Smooth muscle cell (in vitro differentiated cells): Measurements from ENCODE around the gene MORN3. TPM values are rescaled to one million over a fixed set of nuclear protein-coding genes. Genes with fewer than 3 reads are reported as not detected.

Experiments used
- DNase-seq: peaks from one replicate; lab custom pipeline; 2025; ENCODE audit not compliant: unreplicated experiment; lab: John Stamatoyannopoulos, UW
- H2AFZ ChIP-seq: fragments of 200-600 bp; sonication (generic); 2 replicates; pipeline ENCODE4 v1.6.0; 2016; ENCODE audit warnings: antibody characterized with exemption, low read depth, mild to moderate bottlenecking
- H3F3A ChIP-seq: fragments of 200-600 bp; sonication (generic); 2 replicates; pipeline ENCODE4 v1.6.0; 2017; ENCODE audit warnings: antibody characterized with exemption, low read depth
- H3K27ac ChIP-seq: fragments of 200-600 bp; sonication (generic); 2 replicates; pipeline ENCODE4 v1.5.1; 2016; ENCODE audit warnings: low read depth, mild to moderate bottlenecking
- H3K27me3 ChIP-seq: fragments of 200-600 bp; sonication (generic); 2 replicates; pipeline ENCODE4 v1.6.1; 2016; ENCODE audit warnings: low read depth, mild to moderate bottlenecking
- H3K36me3 ChIP-seq: fragments of 200-600 bp; sonication (generic); 2 replicates; pipeline ENCODE4 v1.5.1; 2016; ENCODE audit warnings: low read depth
- H3K4me1 ChIP-seq: fragments of 200-600 bp; sonication (generic); 2 replicates; pipeline ENCODE4 v1.5.1; 2016; ENCODE audit warnings: low read depth
- H3K4me2 ChIP-seq: fragments of 200-600 bp; sonication (generic); 2 replicates; pipeline ENCODE4 v1.6.0; 2016; ENCODE audit warnings: mild to moderate bottlenecking
- H3K4me3 ChIP-seq: fragments of 200-600 bp; sonication (generic); 2 replicates; pipeline ENCODE4 v1.5.1; 2016; ENCODE audit warnings: mild to moderate bottlenecking
- H3K79me2 ChIP-seq: fragments of 200-600 bp; sonication (generic); 2 replicates; pipeline ENCODE4 v1.6.0; 2016; ENCODE audit warnings: low read depth, mild to moderate bottlenecking
- H3K9ac ChIP-seq: fragments of 200-600 bp; sonication (generic); 2 replicates; pipeline ENCODE4 v1.6.0; 2016; ENCODE audit warnings: low read depth
- H3K9me3 ChIP-seq: fragments of 200-600 bp; sonication (generic); replicated peaks from 2 replicates; pipeline ENCODE4 v1.5.1; 2016; ENCODE audit warnings: low read depth
- H4K20me1 ChIP-seq: fragments of 200-600 bp; sonication (generic); 2 replicates; pipeline ENCODE4 v1.6.0; 2016; ENCODE audit warnings: low read depth
- WGBS: methylation state at CpG from one replicate; pipeline ENCODE4 v1.1.7; 2016; ENCODE audit warnings: low lambda C conversion rate; 5-methylcytosine and 5-hydroxymethylcytosine counted together
- polyA plus RNA-seq: library from polyadenylated mRNA; unstranded; fragments of >200 nt; fragmentation: Nextera tagmentation; extraction: Ambion mirVana; gene quantifications from 2 replicates; pipeline ENCODE4 v1.2.1, GENCODE V29; 2016
- total RNA-seq: library from RNA; depleted of rRNA; stranded (reverse); fragments of >200 nt; gene quantifications from 2 replicates; pipeline ENCODE4 v1.2.3, GENCODE V29; 2014
- TF ChIP-seq, protein P1 (sequence below): fragments of 200-600 bp; sonication (generic); IDR thresholded peaks from 2 replicates; pipeline ENCODE4 v1.5.1; 2017; ENCODE audit warnings: borderline replicate concordance, mild to moderate bottlenecking, antibody characterized with exemption; ENCODE audit not compliant: insufficient read depth, poor library complexity, severe bottlenecking

Gene MORN3
- total and polyA plus RNA-seq, 2 experiments from 2014 or later = 0.18 to 2.0 TPM

DNA sequence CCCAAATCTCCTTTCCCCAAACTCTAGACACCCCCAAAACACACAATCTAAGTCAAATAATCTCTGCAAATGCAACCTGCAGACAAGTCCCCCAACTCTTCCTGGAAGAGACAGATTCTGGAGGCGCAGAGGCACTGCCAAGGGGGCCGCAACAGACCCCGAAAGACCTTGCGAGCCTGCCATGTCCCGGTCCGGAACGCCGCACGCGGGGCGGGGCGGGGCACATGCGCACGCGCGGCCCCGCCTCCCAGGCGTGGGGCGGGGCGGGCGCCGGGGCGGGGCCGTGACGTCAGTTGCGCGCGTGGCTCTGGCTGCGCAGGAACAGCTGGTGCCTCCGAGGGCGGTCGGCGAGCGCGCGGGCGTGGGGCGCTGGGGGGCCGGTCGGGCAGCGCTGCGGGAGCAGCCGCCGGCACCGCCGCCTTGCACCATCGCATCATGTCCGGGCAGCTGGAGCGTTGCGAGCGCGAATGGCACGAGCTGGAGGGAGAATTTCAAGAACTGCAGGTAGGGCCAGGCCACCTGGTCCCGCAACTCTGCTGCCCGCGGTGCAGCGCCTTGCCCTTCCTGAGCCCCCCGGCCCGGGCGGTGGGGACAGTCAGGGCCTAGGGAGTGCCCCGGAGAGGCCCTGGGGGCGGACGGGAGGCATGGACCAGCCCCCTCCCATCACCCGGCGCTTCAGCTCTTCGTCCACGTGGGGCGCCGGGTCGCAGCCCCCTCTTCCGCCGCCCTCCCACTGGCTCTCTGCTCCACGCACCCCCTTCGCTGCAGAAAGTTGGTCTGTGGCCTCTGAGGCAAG lies 43.2 kb upstream of the MORN3 start, which contains the start of gene TMEM120B:
Gene TMEM120B, plus strand, starts transcription at position 292 of the 796 bp plus-strand sequence. Its CDS starts 144 bp downstream, at position 436.
- WGBS = under 1% methylated on average over 44 of the region's 74 CpGs
- peak within 1 kb of the TSS; percentile 93 for H3K4me3 ChIP-seq
- peak within 1 kb of the TSS; percentile 79 for H3K27ac ChIP-seq
- no peaks in the 10 kb centered on the region for H3K9me3 ChIP-seq
- peak within 1 kb of the TSS; percentile 99 for H3K4me2 ChIP-seq
- H3F3A ChIP-seq = peaks cover 4% of the 10 kb centered on the region
- peak within 1 kb of the TSS; percentile 90 for H3K9ac ChIP-seq
- peaks cover 8% of the 10 kb centered on the region for H3K4me1 ChIP-seq
- no peaks in the 10 kb centered on the region for H3K36me3 ChIP-seq
- peaks cover 19% of the 10 kb centered on the region for H3K79me2 ChIP-seq
- DNase-seq = peak; percentile 75
- H3K27me3 ChIP-seq = no peaks in the 10 kb centered on the region
- TF ChIP-seq, protein P1, sequence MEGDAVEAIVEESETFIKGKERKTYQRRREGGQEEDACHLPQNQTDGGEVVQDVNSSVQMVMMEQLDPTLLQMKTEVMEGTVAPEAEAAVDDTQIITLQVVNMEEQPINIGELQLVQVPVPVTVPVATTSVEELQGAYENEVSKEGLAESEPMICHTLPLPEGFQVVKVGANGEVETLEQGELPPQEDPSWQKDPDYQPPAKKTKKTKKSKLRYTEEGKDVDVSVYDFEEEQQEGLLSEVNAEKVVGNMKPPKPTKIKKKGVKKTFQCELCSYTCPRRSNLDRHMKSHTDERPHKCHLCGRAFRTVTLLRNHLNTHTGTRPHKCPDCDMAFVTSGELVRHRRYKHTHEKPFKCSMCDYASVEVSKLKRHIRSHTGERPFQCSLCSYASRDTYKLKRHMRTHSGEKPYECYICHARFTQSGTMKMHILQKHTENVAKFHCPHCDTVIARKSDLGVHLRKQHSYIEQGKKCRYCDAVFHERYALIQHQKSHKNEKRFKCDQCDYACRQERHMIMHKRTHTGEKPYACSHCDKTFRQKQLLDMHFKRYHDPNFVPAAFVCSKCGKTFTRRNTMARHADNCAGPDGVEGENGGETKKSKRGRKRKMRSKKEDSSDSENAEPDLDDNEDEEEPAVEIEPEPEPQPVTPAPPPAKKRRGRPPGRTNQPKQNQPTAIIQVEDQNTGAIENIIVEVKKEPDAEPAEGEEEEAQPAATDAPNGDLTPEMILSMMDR = no peak
- no peaks in the 10 kb centered on the region for H4K20me1 ChIP-seq
- peak within 1 kb of the TSS; percentile 98 for H2AFZ ChIP-seq

DNA sequence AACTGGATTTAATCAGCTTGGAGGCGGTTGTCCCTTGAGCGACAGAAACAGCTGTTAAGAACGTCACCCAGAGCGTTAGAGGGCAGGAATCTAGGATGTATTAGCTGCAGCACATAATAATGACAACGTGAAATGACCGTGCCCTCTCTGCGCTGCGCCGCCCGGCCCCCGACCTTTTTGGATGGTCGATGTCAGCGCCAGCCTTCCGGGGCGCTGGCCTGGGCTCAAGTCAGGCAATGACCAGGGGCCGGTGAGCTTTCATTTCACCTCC lies 42.7 kb upstream of the MORN3 start:
- H3K79me2 ChIP-seq = peaks cover 19% of the 10 kb centered on the region
- H3F3A ChIP-seq = peaks cover 4% of the 10 kb centered on the region
- H3K9me3 ChIP-seq = no peaks in the 10 kb centered on the region
- peak overlapping the region; percentile 79 for H3K27ac ChIP-seq
- peak overlapping the region; percentile 98 for H2AFZ ChIP-seq
- no peaks in the 10 kb centered on the region for H3K27me3 ChIP-seq
- no peaks in the 10 kb centered on the region for H3K36me3 ChIP-seq
- peak overlapping the region; percentile 90 for H3K9ac ChIP-seq
- no peak for DNase-seq
- 2% methylated on average over 16 of the region's 16 CpGs for WGBS
- no peaks in the 10 kb centered on the region for H4K20me1 ChIP-seq
- peak overlapping the region; percentile 93 for H3K4me3 ChIP-seq
- peaks cover 8% of the 10 kb centered on the region for H3K4me1 ChIP-seq
- peak overlapping the region; percentile 99 for H3K4me2 ChIP-seq
- TF ChIP-seq, protein P1 = no peak

DNA sequence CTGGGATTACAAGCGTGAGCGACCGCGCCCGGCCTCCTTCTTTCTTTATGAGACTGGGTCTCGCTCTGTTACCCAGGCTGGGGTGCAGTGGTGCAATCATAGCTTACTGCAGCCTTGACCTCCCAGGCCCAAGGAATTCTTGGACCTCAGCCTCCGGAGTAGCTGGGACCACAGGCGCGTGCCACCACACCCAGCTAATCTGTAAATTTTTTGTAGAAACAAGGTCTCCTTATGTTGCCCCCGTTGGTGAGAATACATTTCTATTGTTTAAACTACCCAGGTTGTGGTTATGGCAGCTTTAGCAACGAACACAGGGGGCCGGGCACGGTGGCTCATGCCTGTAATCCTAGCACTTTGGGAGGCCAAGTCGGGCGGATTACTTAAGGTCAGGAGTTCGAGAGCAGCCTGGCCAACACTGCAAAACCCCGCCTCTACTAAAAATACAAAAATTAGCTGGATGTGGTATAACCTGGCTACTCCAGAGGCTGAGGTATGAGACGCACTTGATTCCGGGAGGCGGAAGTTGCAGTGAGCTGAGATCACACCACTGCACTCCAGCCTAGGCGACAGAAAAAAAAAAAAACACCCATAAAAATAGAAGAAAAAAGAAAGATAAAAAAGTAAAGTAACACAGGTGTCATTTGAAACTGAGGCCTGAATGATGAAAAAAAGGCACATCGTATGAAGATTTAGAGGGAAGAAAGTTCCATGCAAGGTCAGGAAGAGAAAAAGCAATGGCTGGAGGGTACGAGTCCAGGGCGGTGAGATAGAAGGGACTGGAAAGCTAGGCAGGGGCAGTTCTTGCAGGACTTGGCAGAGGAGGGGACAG lies 42.1 kb upstream of the MORN3 start:
- 85% methylated on average over 24 of the region's 24 CpGs for WGBS
- H3K4me2 ChIP-seq = peak overlapping the region; percentile 99
- peaks cover 5% of the 10 kb centered on the region for H3K4me1 ChIP-seq
- TF ChIP-seq, protein P1 = no peak
- peaks cover 4% of the 10 kb centered on the region for H3F3A ChIP-seq
- H3K9ac ChIP-seq = peak overlapping the region; percentile 90
- no peak for DNase-seq
- H3K27ac ChIP-seq = peak overlapping the region; percentile 79
- no peaks in the 10 kb centered on the region for H4K20me1 ChIP-seq
- no peaks in the 10 kb centered on the region for H3K36me3 ChIP-seq
- H3K27me3 ChIP-seq = no peaks in the 10 kb centered on the region
- peaks cover 19% of the 10 kb centered on the region for H3K79me2 ChIP-seq
- peak overlapping the region; percentile 93 for H3K4me3 ChIP-seq
- H2AFZ ChIP-seq = peak overlapping the region; percentile 98
- H3K9me3 ChIP-seq = no peaks in the 10 kb centered on the region
